ENCODE results near the gene CXorf58. TPM values are rescaled to one million over a fixed set of nuclear protein-coding genes. Genes with fewer than 3 reads are reported as not detected.

CXorf58 gene
- total and polyA plus RNA-seq, 2 of the 8 experiments (the other 6 are each of a cell fraction or from before 2014, with no cell fraction given), result 0.05 TPM; not detected in 1

DNA sequence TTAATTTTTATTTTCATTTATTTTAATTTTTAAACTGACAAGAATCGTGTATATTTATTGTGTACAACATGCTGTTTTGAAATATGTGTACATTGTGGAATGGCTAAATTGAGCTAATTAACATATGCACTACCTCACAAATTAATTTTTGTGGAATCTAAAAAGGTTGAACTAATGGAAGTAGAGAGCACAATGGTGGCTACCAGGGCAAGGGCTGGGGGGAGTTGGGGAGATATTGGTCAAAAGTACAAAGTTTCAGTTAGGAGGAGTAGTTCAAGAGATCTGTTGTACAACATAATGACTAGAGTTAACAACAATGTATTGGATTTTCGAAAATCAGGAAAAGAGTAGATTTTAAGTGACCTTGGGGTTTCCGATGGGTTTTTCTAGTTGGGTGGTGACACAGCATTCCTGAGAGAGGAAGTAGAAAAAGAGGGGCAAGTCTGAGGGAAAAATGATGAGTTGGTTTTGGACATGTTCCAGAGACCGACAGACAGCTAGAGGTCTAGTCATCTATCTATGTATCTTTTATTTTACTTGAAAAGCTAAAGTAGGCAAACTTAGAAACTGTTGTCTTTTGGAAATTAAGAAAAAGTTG lies 23.3 kb upstream of the CXorf58 start:
- H3K4me2 ChIP-seq (ENCODE audit: insufficient read depth in 1 of 2, low read depth in 2 of 2, low read length in 2 of 2), result no peak overlapping the region
- no peak overlapping the region for H3K9ac ChIP-seq (replicated peaks in 1 of 4; ENCODE audit: extremely low read depth in 1 of 4, low read depth in 3 of 4, low read length in 3 of 4)
- no peak overlapping the region for H3K14ac ChIP-seq (ENCODE audit: insufficient read length)
- H2AFZ ChIP-seq (ENCODE audit: low read length), result no peak overlapping the region
- DNase-seq (ENCODE audit: low read depth in 1 of 2, low spot score in 2 of 2), result no peak
- no peaks in the 10 kb centered on the region for H3K9me3 ChIP-seq (ENCODE audit: insufficient read depth in 2 of 2, low read depth in 1 of 2, low read length in 1 of 2)
- H3K23me2 ChIP-seq (ENCODE audit: low read depth, low read length), result no peaks in the 10 kb centered on the region
- H2BK12ac ChIP-seq (ENCODE audit: low read depth, low read length), result no peak overlapping the region
- H2BK20ac ChIP-seq (ENCODE audit: low read length), result no peak overlapping the region
- H3K36me3 ChIP-seq (ENCODE audit: control insufficient read depth in 2 of 4, insufficient read depth in 4 of 4, low read length in 3 of 4), result no peaks in the 10 kb centered on the region
- no peaks in the 10 kb centered on the region for H3K27me3 ChIP-seq (replicated peaks in 1 of 4; ENCODE audit: control insufficient read depth in 3 of 4, extremely low read depth in 1 of 4, insufficient read depth in 3 of 4, low read length in 3 of 4)
- no peak overlapping the region for H2BK5ac ChIP-seq (ENCODE audit: low read depth, low read length)
- no peak overlapping the region for H2AK5ac ChIP-seq (ENCODE audit: low read depth, low read length)
- FAIRE-seq, result no peak
- no peak overlapping the region for H3K4ac ChIP-seq (replicated peaks; ENCODE audit: insufficient read length, low read depth, low read length)
- TF ChIP-seq NANOG (IDR thresholded peaks at IDR 0.05; ENCODE audit: insufficient read depth, low read depth, low read length, poor library complexity, severe bottlenecking) (no peak), TAF7 (optimal IDR thresholded peaks at IDR 0.05; ENCODE audit: borderline replicate concordance, low read depth, low read length) (no peak), HDAC6 (IDR thresholded peaks at IDR 0.05; ENCODE audit: low read depth, low read length) (no peak), CHD1 (IDR thresholded peaks at IDR 0.05; ENCODE audit: low read depth, low read length) (no peak), NRF1 (IDR thresholded peaks at IDR 0.05; ENCODE audit: low read depth, low read length) (no peak), RXRA (IDR thresholded peaks at IDR 0.05; ENCODE audit: insufficient read depth, low read depth, low read length) (no peak), CHD2 (IDR thresholded peaks at IDR 0.05; ENCODE audit: low read length) (no peak), ZNF274 (IDR thresholded peaks at IDR 0.05; ENCODE audit: borderline replicate concordance, extremely low read depth, low read length) (no peak), TCF12 (IDR thresholded peaks at IDR 0.05; ENCODE audit: low read depth, low read length) (no peak), KDM4A (IDR thresholded peaks at IDR 0.05; ENCODE audit: low read depth, low read length, severe bottlenecking) (no peak)
- TF ChIP-seq, protein P1, sequence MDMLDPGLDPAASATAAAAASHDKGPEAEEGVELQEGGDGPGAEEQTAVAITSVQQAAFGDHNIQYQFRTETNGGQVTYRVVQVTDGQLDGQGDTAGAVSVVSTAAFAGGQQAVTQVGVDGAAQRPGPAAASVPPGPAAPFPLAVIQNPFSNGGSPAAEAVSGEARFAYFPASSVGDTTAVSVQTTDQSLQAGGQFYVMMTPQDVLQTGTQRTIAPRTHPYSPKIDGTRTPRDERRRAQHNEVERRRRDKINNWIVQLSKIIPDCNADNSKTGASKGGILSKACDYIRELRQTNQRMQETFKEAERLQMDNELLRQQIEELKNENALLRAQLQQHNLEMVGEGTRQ (IDR thresholded peaks at IDR 0.05; ENCODE audit: low read length), result no peak
- H4K20me1 ChIP-seq (replicated peaks in 1 of 2; ENCODE audit: control insufficient read depth in 1 of 2, insufficient read depth in 2 of 2, low read length in 2 of 2), result no peaks in the 10 kb centered on the region
- 92% methylated on average over 4 of the region's 4 CpGs; no CpG with 5 or more reads in 1 of the 2 experiments for WGBS, 2 experiments (ENCODE audit: extremely low coverage in 1 of 2, insufficient coverage in 1 of 2, insufficient read length in 1 of 2, insufficient replicate concordance in 2 of 2, low coverage in 1 of 2, low lambda C conversion rate in 2 of 2, missing lambda C conversion rate in 1 of 2)
- no peak overlapping the region for H3K4me3 ChIP-seq (ENCODE audit: extremely low read depth in 1 of 4, insufficient read depth in 2 of 4, low read depth in 3 of 4, low read length in 4 of 4)
- POLR2A ChIA-PET (ENCODE audit: partially characterized antibody), result no interaction called here
- H3K23ac ChIP-seq (ENCODE audit: insufficient read length), result no peak overlapping the region
- CTCF ChIA-PET (ENCODE audit: partially characterized antibody), result no interaction called here
- H2BK15ac ChIP-seq (ENCODE audit: low read length), result no peak overlapping the region
- H2BK120ac ChIP-seq (replicated peaks; ENCODE audit: low read depth, low read length), result no peak overlapping the region
- H4K91ac ChIP-seq (replicated peaks; ENCODE audit: insufficient read length, low read length), result no peak overlapping the region
- no peak overlapping the region for H3K56ac ChIP-seq (replicated peaks; ENCODE audit: insufficient read length, low read depth, low read length)
- no peak overlapping the region for H4K5ac ChIP-seq (ENCODE audit: insufficient read length, low read depth, low read length)
- H3K27ac ChIP-seq (ENCODE audit: low read depth, low read length), result no peak overlapping the region
- no peaks in the 10 kb centered on the region for H3K79me2 ChIP-seq (ENCODE audit: control insufficient read depth in 1 of 2, insufficient read depth in 2 of 2, low read length in 2 of 2)
- H4K8ac ChIP-seq (ENCODE audit: extremely low read depth, insufficient read depth, low read length), result no peak overlapping the region
- peaks cover 0 to 3% (median 0%) of the 10 kb centered on the region in 4 experiments; a peak in 2 of 7 replicates for H3K4me1 ChIP-seq (replicated peaks in 1 of 4; ENCODE audit: control insufficient read depth in 3 of 4, insufficient read depth in 4 of 4, low read length in 3 of 4)
- no peak overlapping the region for H3K18ac ChIP-seq (ENCODE audit: extremely low read depth, low read length)
- H3K79me1 ChIP-seq (ENCODE audit: low read depth, low read length), result no peaks in the 10 kb centered on the region
